Measurements from ENCODE around the gene KRTAP9-9.

Gene KRTAP9-9

DNA sequence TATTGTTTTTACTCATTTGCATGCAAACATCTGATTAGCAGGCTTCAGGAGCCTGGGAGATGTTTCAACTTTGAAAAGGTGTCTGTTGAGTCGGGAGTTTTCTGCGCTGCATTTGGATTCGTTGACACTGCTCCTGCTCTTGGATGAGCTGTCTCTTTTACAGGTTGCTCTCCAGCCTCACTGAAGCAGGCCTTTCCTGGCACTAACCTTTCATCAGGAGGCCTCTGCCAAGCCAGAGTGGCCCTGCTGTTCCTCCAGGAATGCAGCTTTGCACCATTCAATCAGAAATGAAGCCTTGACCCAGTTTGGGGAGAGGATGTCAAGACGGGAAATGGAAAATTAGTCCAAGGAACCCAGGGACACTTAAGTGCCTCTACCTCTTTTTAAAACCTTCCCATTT lies 47.8 kb downstream of the KRTAP9-9 start:
- H3K4me3 ChIP-seq (ENCODE audit: low read length): no peak overlapping the region
- TF ChIP-seq, protein P1, sequence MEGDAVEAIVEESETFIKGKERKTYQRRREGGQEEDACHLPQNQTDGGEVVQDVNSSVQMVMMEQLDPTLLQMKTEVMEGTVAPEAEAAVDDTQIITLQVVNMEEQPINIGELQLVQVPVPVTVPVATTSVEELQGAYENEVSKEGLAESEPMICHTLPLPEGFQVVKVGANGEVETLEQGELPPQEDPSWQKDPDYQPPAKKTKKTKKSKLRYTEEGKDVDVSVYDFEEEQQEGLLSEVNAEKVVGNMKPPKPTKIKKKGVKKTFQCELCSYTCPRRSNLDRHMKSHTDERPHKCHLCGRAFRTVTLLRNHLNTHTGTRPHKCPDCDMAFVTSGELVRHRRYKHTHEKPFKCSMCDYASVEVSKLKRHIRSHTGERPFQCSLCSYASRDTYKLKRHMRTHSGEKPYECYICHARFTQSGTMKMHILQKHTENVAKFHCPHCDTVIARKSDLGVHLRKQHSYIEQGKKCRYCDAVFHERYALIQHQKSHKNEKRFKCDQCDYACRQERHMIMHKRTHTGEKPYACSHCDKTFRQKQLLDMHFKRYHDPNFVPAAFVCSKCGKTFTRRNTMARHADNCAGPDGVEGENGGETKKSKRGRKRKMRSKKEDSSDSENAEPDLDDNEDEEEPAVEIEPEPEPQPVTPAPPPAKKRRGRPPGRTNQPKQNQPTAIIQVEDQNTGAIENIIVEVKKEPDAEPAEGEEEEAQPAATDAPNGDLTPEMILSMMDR (IDR thresholded peaks at IDR 0.05; ENCODE audit: low read depth, low read length, poor library complexity, severe bottlenecking): no peak
- no peak for TF ChIP-seq EZH2phosphoT487 (IDR thresholded peaks at IDR 0.05; ENCODE audit: borderline replicate concordance, low read length)
- no peak overlapping the region for H3K27ac ChIP-seq (ENCODE audit: low read depth, low read length)
- no peaks in the 10 kb centered on the region for H3K27me3 ChIP-seq (ENCODE audit: control insufficient read depth, low read length)
- H3K9me3 ChIP-seq (ENCODE audit: control insufficient read depth, insufficient read depth, low read length): no peaks in the 10 kb centered on the region
- H3K9me2 ChIP-seq (replicated peaks; ENCODE audit: control insufficient read depth, low read length): no peaks in the 10 kb centered on the region
- peaks cover 6% of the 10 kb centered on the region; the same call in 1 of the 2 replicates for H3F3A ChIP-seq (ENCODE audit: control insufficient read depth, insufficient read depth)
- peaks cover 4% of the 10 kb centered on the region; the same call in 1 of the 2 replicates for H4K20me1 ChIP-seq (ENCODE audit: control insufficient read depth, insufficient read depth, low read depth, low read length)
- H3K36me3 ChIP-seq (ENCODE audit: control insufficient read depth, low read length): no peaks in the 10 kb centered on the region
- peaks cover 47% of the 10 kb centered on the region for H3K4me1 ChIP-seq (ENCODE audit: control insufficient read depth, low read length)
- H3K79me2 ChIP-seq (ENCODE audit: control insufficient read depth, low read length): no peaks in the 10 kb centered on the region
- H3K4me2 ChIP-seq (ENCODE audit: low read length): no peak overlapping the region

DNA sequence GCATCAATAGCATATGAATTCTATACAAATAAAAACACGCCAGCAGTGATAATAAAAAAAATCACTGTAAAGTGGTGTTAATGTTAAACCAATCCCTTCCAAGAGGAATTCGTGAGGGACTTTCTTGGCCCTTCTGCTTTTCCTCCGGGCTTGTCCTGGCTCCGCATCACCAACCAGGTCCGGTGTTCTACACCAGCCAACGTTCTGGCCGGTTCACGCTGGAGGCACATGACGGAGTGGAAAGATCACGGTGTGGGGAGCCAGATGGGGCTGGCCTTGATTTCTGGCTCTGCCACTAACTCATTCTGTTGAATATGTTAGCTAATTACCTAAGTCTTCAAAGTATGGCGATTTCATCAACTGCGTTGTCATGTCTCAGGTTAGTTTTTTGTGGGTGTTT lies 48.9 kb downstream of the KRTAP9-9 start:
- Histone ChIP-seq H4K20me1 (ENCODE audit: control insufficient read depth, insufficient read depth, low read depth, low read length) (peaks cover 4% of the 10 kb centered on the region; the same call in 1 of the 2 replicates), H3K4me1 (ENCODE audit: control insufficient read depth, low read length) (peaks cover 49% of the 10 kb centered on the region), H3K27me3 (ENCODE audit: control insufficient read depth, low read length) (no peaks in the 10 kb centered on the region), H3K79me2 (ENCODE audit: control insufficient read depth, low read length) (no peaks in the 10 kb centered on the region), H3F3A (ENCODE audit: control insufficient read depth, insufficient read depth) (peaks cover 14% of the 10 kb centered on the region), H3K9me3 (ENCODE audit: control insufficient read depth, insufficient read depth, low read length) (no peaks in the 10 kb centered on the region), H3K4me3 (ENCODE audit: low read length) (no peak overlapping the region), H3K36me3 (ENCODE audit: control insufficient read depth, low read length) (no peaks in the 10 kb centered on the region), H3K9me2 (replicated peaks; ENCODE audit: control insufficient read depth, low read length) (no peaks in the 10 kb centered on the region), H3K27ac (ENCODE audit: low read depth, low read length) (no peak overlapping the region), H3K4me2 (ENCODE audit: low read length) (no peak overlapping the region)
- TF ChIP-seq, protein P1 (IDR thresholded peaks at IDR 0.05; ENCODE audit: low read depth, low read length, poor library complexity, severe bottlenecking): no peak
- TF ChIP-seq EZH2phosphoT487 (IDR thresholded peaks at IDR 0.05; ENCODE audit: borderline replicate concordance, low read length): no peak

All from DOHH2 (cell line).